HG03469 (cell line): ENCODE results near the gene HES3.

Source experiments
- ATAC-seq: cut with Tn5 transposase; IDR thresholded peaks from one replicate; pipeline ENCODE4 v1.9.1; 2021; ENCODE audit warnings: mild to moderate bottlenecking, moderate library complexity, moderate number of reproducible peaks; ENCODE audit not compliant: unreplicated experiment

Gene HES3

DNA sequence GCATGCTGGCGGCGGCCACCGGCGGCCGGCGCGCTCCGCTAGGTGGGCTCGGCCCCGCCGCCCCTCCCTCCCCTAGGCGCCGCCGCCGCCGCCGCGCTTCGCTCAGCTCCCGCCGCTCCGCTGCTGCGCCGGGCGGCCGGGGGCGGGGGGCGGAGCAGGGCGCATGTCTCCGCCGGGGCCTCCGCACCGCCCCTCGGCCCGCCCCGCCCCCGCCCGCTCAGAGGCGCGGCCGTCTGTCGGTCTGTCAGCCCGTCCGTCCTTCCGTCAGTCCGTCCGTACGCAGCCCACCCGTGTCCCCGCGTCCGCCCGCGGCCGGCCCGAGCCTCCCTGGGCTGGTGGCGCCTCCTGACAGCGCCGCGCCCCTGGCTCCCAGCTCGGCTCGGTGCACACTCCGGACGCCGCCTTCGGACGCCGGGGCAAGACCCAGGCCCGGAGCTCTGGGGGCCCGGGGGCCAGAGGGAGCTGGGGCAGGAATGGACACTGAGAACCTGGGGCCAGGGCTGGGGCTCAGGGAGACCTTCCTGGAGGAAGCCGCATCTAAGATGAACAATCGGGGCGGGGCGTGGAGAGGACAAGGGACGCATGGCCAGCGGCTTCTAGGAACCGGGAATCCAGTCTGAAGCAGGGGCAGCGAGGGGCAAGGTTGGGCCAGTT lies 17.1 kb downstream of the HES3 start, which contains the start of gene GPR153:
Gene GPR153, minus strand, starts transcription at position 138 of the 654 bp plus-strand sequence. CDS start 6,193 bp downstream, outside the sequence.
- no peak for ATAC-seq

DNA sequence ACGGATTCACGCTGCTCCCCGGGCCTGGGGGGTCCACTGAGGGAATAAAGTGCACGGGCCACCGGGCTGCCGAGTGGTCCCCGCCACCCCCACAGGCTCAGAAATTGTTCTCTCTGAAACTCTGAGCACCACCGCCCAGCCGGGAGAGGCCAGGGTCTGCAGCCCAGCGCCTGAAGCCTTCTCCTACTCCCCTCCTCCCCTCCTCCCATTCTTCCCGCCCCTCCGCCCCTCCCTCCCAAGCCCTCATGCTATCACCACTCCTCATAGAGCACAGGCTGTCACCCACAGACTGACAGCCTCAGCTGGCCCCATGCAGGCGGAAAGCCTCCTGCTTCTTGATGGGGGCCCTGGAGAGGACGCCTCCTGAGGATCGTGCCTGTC lies 17.6 kb downstream of the HES3 start:
- no peak for ATAC-seq

DNA sequence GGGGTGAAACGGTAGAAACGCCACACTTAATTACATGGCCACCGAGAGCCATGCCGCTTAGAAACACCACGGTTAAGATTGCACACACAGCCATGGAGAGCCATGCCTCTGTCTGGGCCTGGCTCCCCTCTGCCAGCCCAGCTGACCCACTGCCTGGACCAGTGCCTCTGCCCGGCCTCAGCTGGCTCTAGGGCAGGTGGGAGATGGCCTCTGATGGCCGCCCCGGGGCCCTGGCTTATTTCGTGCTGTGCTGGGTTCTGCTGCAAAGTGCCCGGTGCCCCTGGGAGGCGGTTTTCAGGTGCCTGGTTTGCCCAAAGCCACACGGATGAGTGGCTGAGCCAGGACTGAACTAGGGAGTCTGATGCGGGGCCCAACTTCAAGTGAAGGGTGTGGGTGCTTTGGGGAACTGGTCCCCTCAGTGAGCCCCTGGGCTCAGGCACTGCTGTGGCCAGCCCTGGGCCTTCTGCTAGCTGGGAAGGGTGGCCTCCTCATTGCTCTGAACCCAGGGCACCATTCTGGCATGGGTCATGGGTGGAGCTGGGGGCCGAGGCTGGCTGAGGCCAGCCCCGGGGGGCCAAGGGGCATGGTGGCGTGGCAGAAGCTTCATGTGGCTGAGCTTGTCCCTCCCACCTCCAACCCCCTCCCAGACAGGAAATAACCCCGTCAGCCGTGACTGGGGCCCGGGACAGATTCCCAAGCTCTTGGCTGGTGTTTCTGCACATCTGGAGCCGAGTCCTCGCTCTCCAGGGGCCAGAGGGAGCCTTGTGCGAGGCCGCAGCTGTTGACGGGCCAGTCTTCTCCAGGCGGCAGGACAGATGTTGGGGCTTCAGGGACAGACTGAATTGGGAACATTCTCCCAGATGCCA lies 18.8 kb downstream of the HES3 start:
- ATAC-seq: no peak

DNA sequence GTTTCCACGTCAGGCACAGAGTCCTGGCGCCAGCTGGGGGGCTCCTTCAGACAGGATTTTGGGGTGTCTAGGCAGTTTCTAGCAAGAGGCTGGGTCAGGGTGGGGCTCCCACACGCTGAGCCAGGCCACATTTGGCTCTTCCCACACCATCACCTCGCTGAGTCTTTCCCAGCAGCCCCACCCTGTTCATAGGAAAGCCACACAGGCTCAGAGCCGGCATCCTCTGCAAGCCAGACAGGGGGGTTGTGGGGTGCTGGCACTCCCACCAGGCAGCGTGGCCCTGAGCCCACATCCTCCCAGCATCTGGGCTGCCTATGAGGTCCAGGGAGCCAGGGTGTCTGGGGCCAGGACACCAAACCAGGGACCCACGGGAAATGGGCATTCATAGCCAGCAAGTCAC lies 19.7 kb downstream of the HES3 start:
- ATAC-seq: no peak

DNA sequence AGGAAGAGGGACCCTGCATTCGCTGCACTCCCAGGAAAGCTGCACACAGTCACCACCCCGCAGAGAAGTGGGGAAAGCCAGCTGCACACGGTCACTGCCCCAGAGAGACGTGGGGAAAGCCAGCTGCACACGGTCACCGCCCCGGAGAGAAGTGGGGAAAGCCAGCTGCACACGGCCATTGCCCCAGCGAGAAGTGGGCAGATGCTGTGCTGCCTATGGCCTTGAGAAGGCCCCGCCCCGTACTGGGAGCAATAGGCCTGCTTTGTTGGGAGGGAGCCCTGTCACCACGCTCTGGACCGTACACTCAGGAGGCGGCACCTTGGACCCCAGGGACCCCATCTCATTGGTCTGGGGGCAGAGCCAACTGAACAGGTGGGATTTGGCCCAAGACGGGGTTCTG lies 21.2 kb downstream of the HES3 start:
- no peak for ATAC-seq

DNA sequence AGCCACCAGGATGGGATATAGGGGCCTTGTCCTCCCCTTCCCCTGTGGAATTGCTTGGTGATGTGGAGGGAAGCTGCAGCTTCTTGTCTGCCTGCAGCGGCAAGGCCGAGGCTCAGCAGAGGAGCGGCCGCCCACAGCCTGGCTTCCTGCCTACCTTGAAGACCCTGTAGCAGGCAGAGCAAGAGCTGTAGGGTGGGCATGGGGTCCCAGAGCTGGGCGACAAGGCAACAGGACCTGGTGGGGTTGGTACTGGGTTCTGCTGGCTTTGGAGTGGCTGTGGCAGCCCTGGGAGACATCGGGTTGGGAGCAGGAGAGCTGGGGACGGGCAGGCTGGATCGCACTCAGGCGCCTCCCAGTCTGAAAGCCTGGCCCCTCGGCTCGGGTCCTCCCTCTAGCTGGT lies 22.7 kb downstream of the HES3 start:
- no peak for ATAC-seq

DNA sequence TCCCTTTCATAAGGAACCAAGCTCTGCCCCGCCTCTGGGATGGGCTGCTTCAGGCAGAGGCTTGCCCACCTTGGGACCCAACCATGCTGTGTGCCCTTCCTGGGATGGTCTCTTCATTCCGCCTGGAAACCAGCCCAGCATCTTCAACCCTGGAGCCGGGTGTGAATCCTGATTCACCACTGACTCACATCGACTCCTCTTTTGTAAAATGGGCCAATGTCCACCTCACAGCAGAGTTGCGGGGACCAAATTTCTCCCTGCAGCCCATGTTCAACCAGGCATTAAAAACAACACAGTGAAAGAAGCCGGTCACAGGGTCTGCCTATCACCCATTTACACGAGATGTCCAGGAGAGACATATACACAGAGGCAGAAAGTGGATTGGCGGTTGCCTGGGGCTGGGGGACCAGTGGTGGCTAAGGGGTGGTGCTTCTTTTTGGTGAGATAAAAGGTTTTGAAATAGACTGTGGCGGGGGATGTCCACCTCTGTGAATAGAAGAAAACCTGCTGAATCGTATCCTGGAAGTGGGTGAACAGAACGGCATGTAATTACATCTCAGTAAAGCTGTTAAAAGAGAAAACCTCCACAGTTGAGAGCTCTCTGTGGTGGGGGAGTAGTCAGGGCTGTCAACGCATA lies 23.8 kb downstream of the HES3 start:
- no peak for ATAC-seq

DNA sequence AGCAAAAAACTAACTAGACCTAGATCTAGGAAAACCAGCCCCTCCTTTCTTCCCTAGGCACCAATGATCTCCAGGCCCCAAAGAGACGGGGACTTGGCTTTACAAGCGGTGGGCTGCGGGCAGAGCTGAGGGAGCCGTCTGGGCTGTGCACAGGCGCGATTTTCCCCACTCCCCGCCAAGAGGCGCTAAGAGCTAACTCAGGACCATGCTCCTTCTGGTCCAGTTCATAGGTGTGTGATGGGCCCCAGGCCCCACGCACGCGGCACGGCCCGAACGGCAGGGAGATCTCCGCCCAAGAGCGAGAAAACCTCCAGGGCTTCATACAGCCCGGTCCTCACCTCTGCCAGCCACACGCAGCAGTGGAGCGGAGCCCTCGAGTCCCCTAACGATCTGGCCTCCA lies 24.4 kb downstream of the HES3 start:
- no peak for ATAC-seq

DNA sequence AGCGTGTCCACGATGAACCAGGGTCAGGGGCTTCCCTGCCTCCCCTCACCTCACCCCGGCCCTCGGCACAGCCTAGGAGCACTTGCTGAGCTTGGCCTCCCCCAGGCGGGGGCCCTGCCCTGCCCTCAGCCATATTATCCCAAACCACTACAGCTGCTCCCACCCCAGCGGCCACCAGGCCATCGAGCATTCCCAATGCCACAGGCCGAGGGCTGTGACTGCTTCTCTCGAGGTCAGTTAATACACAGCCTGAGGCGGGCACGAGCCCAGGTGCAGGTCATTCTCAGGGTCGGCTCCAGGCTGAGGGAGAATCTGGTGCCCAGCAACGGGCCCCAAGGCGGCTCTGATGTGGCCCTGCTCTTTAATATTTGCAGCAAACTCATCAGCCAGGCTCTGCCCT lies 25.3 kb downstream of the HES3 start:
- no peak for ATAC-seq

DNA sequence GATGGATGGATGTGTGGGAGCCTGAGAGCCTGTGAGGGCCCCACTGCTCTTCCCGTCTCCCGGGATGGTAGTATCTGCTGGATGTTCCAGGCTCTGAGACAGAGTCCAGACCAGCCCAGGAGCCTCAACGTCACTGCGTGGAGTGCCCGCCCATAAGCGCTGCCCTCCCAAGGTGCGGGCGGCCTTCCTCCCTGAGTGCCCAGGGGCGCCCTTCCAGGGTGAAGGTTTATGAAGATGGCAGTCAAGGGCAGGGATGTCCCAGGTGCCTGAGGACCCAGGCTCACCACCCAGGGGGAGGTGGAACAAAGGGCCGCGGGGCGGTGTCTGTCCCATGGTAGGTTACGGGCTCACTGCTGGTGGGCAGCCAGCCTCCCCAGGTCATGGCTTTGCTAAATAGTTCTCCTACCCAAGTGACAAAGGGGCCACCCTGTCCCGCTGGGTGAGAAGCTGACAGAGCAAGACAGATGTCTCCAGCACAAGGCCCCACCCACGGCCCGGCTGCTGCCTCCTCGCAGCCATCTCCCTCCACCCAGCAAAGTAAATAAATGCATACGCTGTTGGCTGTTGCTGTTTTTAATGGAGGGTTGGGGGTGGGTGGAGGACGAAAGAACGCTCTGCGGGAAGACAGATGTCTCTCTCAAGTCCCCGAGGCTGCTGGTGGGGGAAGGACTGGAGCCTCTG lies 25.9 kb downstream of the HES3 start:
- ATAC-seq: no peak

DNA sequence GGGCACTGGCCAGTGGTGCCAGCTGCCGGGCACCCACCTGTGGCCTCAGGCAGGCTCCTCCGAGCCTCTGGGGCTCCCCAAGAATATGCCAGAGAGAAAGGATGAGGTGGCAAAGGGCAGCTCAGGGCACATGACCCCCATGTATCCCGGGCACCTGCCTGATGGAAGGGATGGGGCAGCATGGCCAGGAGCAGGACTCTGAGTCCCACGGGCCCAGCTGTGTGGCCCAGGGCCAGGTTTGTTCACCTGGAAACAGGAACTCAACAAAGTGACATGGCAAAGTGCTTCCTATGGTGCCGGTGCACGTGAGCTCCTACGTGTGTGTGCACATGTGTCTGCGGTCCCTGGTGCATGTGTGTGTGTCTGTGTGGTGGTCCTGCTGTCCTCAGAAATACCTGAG lies 26.4 kb downstream of the HES3 start:
- no peak for ATAC-seq

DNA sequence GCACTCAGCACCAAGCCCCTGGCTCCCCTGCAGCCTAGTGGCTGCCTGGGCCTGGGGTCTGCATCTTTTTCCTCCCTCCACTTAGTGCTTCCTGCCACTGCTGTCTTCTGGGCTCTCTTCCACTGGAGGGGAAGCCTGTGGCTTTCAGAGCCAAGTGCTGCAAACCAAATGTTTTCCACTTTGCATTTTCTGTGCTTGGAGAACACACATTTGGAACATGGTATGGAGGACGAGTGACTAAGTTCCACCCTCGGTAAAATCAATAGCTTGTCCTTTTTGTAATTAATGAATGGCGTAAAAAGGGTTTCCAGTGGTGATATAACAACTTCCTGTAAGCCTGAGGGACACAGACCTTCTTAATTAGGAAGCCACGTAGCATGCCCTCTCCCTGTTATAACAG lies 27.0 kb downstream of the HES3 start:
- no peak for ATAC-seq

DNA sequence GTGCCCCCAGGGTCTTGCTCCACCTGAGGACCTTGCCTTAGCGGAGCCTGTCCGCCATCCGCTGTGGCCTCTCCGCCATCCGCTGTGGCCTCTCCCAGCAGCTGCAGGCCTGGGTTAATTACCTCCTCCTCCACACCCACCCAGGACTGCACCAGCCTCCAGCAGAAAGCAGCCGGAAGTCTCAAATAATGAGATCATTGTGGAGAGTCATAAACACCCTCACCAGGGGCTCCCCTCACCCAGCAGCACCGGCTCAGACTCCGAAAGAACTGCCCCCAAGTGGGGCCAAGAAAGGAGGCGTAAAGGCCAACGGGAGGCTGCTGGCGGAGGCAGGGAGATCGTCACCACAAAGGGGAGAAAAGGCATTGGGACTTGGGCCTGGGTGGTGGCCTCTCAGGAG lies 27.6 kb downstream of the HES3 start:
- ATAC-seq: no peak

DNA sequence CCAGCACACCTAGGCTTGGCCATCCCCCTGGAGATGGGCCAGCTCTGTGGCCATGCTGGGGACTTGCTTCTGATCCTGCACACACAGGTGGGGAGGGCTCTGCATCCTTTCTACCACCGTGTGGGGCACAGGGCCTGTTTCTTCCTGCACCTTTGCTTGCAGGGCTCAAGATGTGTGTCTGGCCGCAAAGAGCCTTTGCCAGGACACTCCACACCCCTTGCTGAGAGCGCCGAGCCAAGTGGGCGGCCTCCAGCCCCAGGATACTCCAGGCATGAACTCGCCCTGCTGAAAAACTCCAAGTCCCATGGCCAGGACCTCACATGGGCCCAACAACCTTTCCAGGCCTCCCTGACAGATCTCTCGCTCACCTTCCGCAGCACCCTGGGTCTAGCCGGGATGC lies 28.5 kb downstream of the HES3 start:
- no peak for ATAC-seq

DNA sequence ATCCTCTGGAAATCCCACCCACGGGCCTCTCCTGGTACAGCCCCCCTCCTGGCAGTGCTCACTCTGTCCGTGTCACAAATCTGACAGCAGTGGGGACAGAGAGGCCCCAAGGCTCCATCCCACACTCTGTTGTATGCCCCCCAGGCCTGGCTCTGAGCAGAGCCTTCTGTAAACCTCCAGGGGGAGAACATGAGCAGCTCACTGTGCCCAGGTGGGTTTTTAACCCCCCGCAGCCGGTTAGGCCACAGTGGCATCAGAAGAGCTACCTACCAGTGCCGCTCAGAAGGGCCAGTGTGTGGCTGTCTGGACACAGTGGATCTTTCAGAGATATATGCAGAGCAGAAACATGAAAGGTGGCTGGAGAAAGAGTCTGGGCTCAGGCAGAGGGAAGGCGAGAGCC lies 28.9 kb downstream of the HES3 start:
- ATAC-seq: no peak

DNA sequence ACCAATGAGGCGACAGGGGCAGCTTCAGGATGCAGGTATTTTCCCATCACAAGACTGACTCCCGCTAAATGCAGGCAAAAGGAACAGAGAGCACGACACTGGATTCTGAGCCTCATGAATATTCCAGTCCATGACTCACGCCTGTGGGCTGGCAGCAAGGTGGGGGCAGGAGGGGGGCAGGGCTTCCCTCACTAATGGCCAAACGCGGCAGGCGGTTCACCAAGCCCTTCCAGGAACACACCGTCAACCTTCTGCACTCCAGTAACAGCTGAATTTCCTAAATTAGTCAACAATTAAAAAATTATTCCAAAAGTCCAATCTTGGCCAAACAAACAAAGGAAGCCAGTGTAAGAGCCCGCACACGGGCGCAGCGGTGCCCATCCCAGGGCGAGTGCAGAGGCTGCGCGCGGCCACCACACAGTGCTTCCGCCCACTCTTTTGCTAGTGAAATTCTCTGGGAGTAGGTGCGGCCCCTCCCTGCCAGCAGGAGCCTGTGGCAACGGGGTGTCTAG lies 29.5 kb downstream of the HES3 start:
- ATAC-seq: no peak

DNA sequence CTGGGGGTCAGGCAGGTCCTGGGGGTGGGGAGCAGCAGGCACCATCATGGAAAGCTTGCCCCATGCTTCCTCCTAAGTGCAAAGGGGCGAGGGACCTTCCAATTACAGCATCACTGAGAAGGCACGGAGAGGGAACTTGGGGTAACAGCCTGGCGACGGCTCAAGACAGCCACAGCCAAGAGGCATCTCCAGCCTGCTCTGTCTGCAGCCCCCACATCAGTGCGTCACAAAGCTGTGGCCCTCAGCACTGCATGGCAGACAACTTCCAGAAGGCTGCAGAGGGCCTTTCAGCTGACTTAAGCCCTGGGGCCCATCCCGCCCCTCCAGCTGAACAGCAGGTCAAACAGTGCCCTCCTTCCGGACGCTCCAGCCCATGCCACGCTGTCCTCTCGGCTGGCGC lies 30.1 kb downstream of the HES3 start:
- no peak for ATAC-seq

DNA sequence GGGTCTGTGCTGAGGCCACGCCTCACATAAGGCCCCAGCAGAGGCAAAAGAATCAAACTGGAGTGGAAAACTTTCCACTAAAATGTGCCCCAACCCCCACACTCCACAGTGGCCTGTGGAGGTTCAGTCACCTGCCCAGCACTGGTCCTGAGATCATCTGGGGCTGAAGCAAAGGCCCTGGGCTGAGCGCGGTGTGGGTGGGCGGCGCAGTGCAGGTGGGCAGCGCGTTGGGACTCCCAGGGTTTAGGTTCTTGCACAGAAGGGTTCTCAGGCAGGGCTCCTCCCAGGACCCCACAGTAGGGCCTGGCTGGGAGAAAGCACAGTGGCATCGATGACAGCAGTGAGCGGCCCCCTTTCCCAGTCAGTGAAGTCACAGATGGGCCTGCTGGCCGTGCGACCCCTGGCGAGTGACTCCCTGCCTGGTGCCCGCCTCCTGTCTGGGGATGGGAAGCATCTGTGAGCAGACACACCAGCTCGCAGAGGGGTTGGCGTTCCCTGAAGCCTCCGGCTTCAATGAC lies 30.7 kb downstream of the HES3 start:
- ATAC-seq: no peak

DNA sequence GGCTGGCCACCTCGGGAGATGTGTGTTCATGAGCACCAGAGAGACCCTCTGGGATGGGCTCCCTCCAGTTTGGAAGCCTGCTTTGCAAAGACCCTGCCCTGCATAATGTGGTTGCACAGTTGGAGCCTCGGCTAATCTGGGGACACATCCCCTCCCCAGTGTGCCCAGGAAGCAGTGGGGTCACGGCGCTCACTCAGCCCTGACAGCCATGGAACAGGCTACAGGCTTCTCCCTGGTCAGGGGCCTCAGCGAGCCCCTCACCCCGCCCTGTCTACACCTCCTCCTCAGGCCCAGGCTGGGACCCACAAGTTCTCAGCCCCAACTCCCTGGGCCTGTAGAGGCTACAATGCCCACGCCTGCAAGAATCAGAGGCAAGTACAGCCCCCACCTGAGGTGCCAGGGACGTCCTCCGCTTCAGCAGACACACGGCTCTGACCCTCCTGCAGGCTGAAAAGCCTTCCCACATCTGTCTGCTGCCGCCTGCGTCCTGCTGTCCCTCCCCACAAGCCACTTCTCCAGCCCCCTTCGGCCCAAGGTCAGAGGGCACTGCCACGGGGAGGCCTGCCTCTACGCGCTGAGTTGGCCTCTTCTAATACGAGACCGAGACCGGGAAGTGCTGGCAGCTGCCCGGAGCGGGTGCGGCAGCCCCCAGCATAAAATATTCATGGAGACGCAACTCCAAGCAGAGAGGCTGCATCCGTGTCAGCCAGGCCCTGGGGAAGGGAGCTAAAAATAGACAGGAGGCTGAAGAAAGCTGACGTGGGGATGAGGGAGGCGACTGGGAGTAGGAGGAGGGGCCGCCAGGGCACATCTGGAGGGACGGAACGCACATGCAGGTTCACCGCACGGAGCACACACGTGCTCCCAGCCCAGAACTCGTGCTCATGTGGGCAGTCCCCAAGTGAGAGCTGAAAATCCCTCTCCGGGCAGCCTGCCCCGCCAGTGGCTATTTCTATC lies 32.1 kb downstream of the HES3 start:
- no peak for ATAC-seq
